Measurements from ENCODE around the gene ENKUR.

GRCh38 chr10:25014579-25014978 is 1.4 kb downstream of the ENKUR start:
- TF ChIP-seq POLR2A (IDR thresholded peaks at IDR 0.05; ENCODE audit: low read depth, low read length) = no peak
- TF ChIP-seq POLR2AphosphoS5 (IDR thresholded peaks at IDR 0.05; ENCODE audit: low read depth, low read length) = no peak
